Glomerular visceral epithelial cell (primary cell): ENCODE measurements around the gene CYFIP1.

Experiments
- DNase-seq: peaks from one replicate; pipeline ENCODE4 v3.0.0-alpha.2; 2016; ENCODE audit errors: extremely low spot score

Gene CYFIP1

GRCh38 chr15:22968366-22968765 lies 11.8 kb downstream of the CYFIP1 start:
- DNase-seq: peak; percentile 74

GRCh38 chr15:22967084-22967770 lies 12.9 kb downstream of the CYFIP1 start:
- no peak for DNase-seq

- no peak for DNase-seq
Measured at GRCh38 chr15:22966321-22967083, 13.7 kb downstream of the CYFIP1 start.

GRCh38 chr15:22963641-22964040 lies 16.5 kb downstream of the CYFIP1 start:
- no peak for DNase-seq

- no peak for DNase-seq
Measured at GRCh38 chr15:22962611-22963010, 17.6 kb downstream of the CYFIP1 start.

GRCh38 chr15:22961762-22962161 lies 18.4 kb downstream of the CYFIP1 start:
- DNase-seq: no peak

GRCh38 chr15:22960556-22960955 lies 19.6 kb downstream of the CYFIP1 start:
- DNase-seq: no peak

- no peak for DNase-seq
Measured at GRCh38 chr15:22960126-22960525, 20.0 kb downstream of the CYFIP1 start.

GRCh38 chr15:22959321-22960101 lies 20.7 kb downstream of the CYFIP1 start:
- DNase-seq: no peak

- no peak for DNase-seq
Measured at GRCh38 chr15:22958487-22959280, 21.5 kb downstream of the CYFIP1 start.

GRCh38 chr15:22956978-22957260 lies 23.2 kb downstream of the CYFIP1 start:
- DNase-seq: no peak

GRCh38 chr15:22956257-22956977 lies 23.8 kb downstream of the CYFIP1 start:
- DNase-seq: no peak

GRCh38 chr15:22955544-22956119 lies 24.5 kb downstream of the CYFIP1 start:
- no peak for DNase-seq

- DNase-seq: no peak
Measured at GRCh38 chr15:22954798-22955543, 25.2 kb downstream of the CYFIP1 start.

GRCh38 chr15:22954326-22954725 lies 25.8 kb downstream of the CYFIP1 start:
- DNase-seq: no peak

- DNase-seq: no peak
Measured at GRCh38 chr15:22952796-22953579, 27.2 kb downstream of the CYFIP1 start.

GRCh38 chr15:22951381-22952280 lies 28.5 kb downstream of the CYFIP1 start:
- no peak for DNase-seq

GRCh38 chr15:22951031-22951380 lies 29.2 kb downstream of the CYFIP1 start:
- no peak for DNase-seq
